Kidney (tissue), 14 donors: ENCODE measurements around the gene HAGH. TPM values are rescaled to one million over a fixed set of nuclear protein-coding genes. Genes with fewer than 3 reads are reported as not detected.

Experiments
- DNase-seq, 5 donors: peaks; one replicate each; pipeline ENCODE4 v3.0.0-alpha.2; 2013 to 2020
- FAIRE-seq: peaks from 2 replicates; lab custom pipeline; 2012; peaks lifted over from hg19 to GRCh38; lab: Jason Lieb, UNC
- H3K27ac ChIP-seq, 2 donors: one replicate each; pipeline ENCODE4 v1.7.0; 2013; ENCODE audit warnings: low read depth in 2 of 2, low read length in 2 of 2, inconsistent platforms in 1 of 2
- H3K27me3 ChIP-seq: one replicate; pipeline ENCODE4 v1.7.1; 2013; ENCODE audit warnings: low read length, inconsistent platforms; ENCODE audit not compliant: control insufficient read depth, insufficient read depth
- H3K36me3 ChIP-seq, 3 donors: one replicate each; pipeline versions ENCODE4 v1.7.0 to v1.7.1; 2013; ENCODE audit warnings: low read length in 3 of 3, control low read depth in 1 of 3, inconsistent platforms in 1 of 3; ENCODE audit not compliant: insufficient read depth in 3 of 3, control insufficient read depth in 2 of 3
- H3K4me1 ChIP-seq, 3 donors: one replicate each; pipeline versions ENCODE4 v1.7.0 to v1.7.1; 2013; ENCODE audit warnings: low read length in 3 of 3, inconsistent platforms in 1 of 3, low read depth in 1 of 3; ENCODE audit not compliant: control insufficient read depth in 2 of 3, insufficient read depth in 2 of 3
- H3K4me3 ChIP-seq, 3 donors: one replicate each; pipeline versions ENCODE4 v1.7.0 to v1.8.1; 2013; ENCODE audit warnings: low read length in 3 of 3, control low read depth in 1 of 3, inconsistent platforms in 1 of 3
- H3K9ac ChIP-seq, 3 donors: one replicate each; pipeline versions ENCODE4 v1.7.0 to v1.7.1; 2013; ENCODE audit warnings: low read length in 3 of 3, control low read depth in 1 of 3, inconsistent platforms in 1 of 3
- H3K9me3 ChIP-seq, 3 donors: one replicate each; pipeline versions ENCODE4 v1.7.0 to v1.7.1; 2013; ENCODE audit warnings: low read length in 3 of 3, control low read depth in 1 of 3, inconsistent platforms in 1 of 3; ENCODE audit not compliant: control insufficient read depth in 2 of 3, insufficient read depth in 1 of 3
- CTCF ChIP-seq: IDR thresholded peaks from 3 replicates; pipeline ENCODE4 v1.5.1; 2012; ENCODE audit warnings: mild to moderate bottlenecking, moderate library complexity, borderline replicate concordance; ENCODE audit not compliant: insufficient read depth; ENCODE audit errors: extremely low read depth
- intact Hi-C: fragments of 100-400 bp; cut with DNase I; formaldehyde crosslinking; loops from one replicate; pipeline ENCODE4 v1.11.1; 2022
- polyA plus RNA-seq: library from polyadenylated mRNA; stranded (reverse); fragments of 350-450 nt; fragmentation: Illumina TruSeq; extraction: RNeasy Lipid Tissue Mini Kit (QIAGEN cat#74804); gene quantifications from one replicate; pipeline ENCODE4 v1.2.3, GENCODE V29; 2014; ENCODE audit warnings: low read depth, low replicate concordance; ENCODE audit not compliant: insufficient read depth
- total RNA-seq: library from RNA; stranded (reverse); fragmentation: NEBNext Ultra II Directional; extraction: Animal tissue kit (Norgen Biotek cat#: 25700); gene quantifications from one replicate; pipeline ENCODE4 v1.2.1, GENCODE V29; 2021
- donor health status: control.
- donor health status: control.
- donor health status: control.
- donor health status: control.
- donor health status: control.
- donor health status: DM: yes; HTN: yes; CAD: no.
- donor health status: Normal renal cell carcinoma (clear cell type).

HAGH gene
- total and polyA plus RNA-seq, 2 donors from 2014 or later, result 48.1 to 258 TPM

GRCh38 chr16:1771864-1772361 lies 54.7 kb downstream of the HAGH start:
- no peak for TF ChIP-seq CTCF
- Histone ChIP-seq H3K4me3 (peak overlapping the region; percentile 58 to 81 (median 76)), H3K9me3 (no peaks in the 10 kb centered on the region), H3K36me3 (peaks cover 0 to 5% (median 4%) of the 10 kb centered on the region in 3 donors), H3K9ac (peak overlapping the region; percentile 22 to 55 (median 39)), H3K27ac (no peak overlapping the region), H3K27me3 (no peaks in the 10 kb centered on the region), H3K4me1 (peaks cover 0 to 24% (median 6%) of the 10 kb centered on the region in 3 donors)
- FAIRE-seq, result no peak
- no peak for DNase-seq
- intact Hi-C loops, result no loop called here

- H3K9ac ChIP-seq, result peak within 1 kb of the TSS; percentile 22 to 55 (median 39)
- intact Hi-C loops, result no loop called here
- FAIRE-seq (no peak), DNase-seq (peak in 4 of 5 donors; percentile 59 to 93 (median 74))
- H3K27me3 ChIP-seq, result no peaks in the 10 kb centered on the region
- H3K27ac ChIP-seq, result no peak within 1 kb of the TSS
- peaks cover 0 to 4% (median 3%) of the 10 kb centered on the region in 3 donors for H3K36me3 ChIP-seq
- no peak for TF ChIP-seq CTCF
- H3K4me1 ChIP-seq, result peaks cover 0 to 24% (median 6%) of the 10 kb centered on the region in 3 donors
- no peaks in the 10 kb centered on the region for H3K9me3 ChIP-seq
- H3K4me3 ChIP-seq, result peak within 1 kb of the TSS; percentile 58 to 81 (median 76)
Observed at GRCh38 chr16:1771188-1771863, 55.3 kb downstream of the HAGH start, which contains the start of gene NME3. Gene NME3, minus strand, starts transcription at chr16:1771543. Its CDS starts 9 bp downstream, at chr16:1771534.

GRCh38 chr16:1770328-1771187 lies 56.1 kb downstream of the HAGH start:
- H3K4me3 ChIP-seq, result peak overlapping the region in 2 of 3 donors; percentile 32 to 76
- intact Hi-C loops, result no loop called here
- H3K27ac ChIP-seq, result peak overlapping the region in 1 of 2 donors; percentile 16
- peaks cover 0 to 24% (median 6%) of the 10 kb centered on the region in 3 donors for H3K4me1 ChIP-seq
- DNase-seq (peak in 3 of 5 donors; percentile 29 to 91 (median 69)), FAIRE-seq (no peak)
- H3K9me3 ChIP-seq, result no peaks in the 10 kb centered on the region
- H3K36me3 ChIP-seq, result peaks cover 0 to 6% (median 3%) of the 10 kb centered on the region in 3 donors
- H3K9ac ChIP-seq, result peak overlapping the region in 2 of 3 donors; percentile 2 to 22
- TF ChIP-seq CTCF, result no peak
- H3K27me3 ChIP-seq, result no peaks in the 10 kb centered on the region
